PC-3 (cell line): ENCODE data around the gene PTPRF. TPM values are rescaled to one million over a fixed set of nuclear protein-coding genes. Genes with fewer than 3 reads are reported as not detected.
A peak's percentile ranks its signal among the peaks of the same experiment; 100 is the strongest.

Source experiments
- ATAC-seq: fragments of 200-7000 bp; cut with Tn5 transposase; 2 replicates; pipeline ENCODE4 v1.9.1; 2020; ENCODE audit warnings: mild to moderate bottlenecking, moderate library complexity
- BruUV-seq: library from RNA; stranded (reverse); fragments of 400-500 nt; replicated peaks from 2 replicates; lab custom pipeline; 2021; lab: Mats Ljungman, UMichigan
- CTCF ChIA-PET: fragments of 300-600 bp; sonication (Branson Sonifier 250); formaldehyde crosslinking; loops from one replicate; lab custom pipeline; 2022; ENCODE audit warnings: antibody characterized with exemption; lab: Charles Lee
- POLR2A ChIA-PET: fragments of 300-600 bp; sonication (Branson Sonifier 250); formaldehyde crosslinking; loops from one replicate; lab custom pipeline; 2022; ENCODE audit warnings: antibody characterized with exemption; ENCODE audit not compliant: unreplicated experiment; lab: Charles Lee
- DNase-seq: peaks from one replicate; pipeline ENCODE4 v3.0.0-alpha.2; 2015
- H2AFZ ChIP-seq: fragments of 300-600 bp; sonication (generic); 2 replicates; pipeline ENCODE4 v1.6.0; 2016; ENCODE audit warnings: antibody characterized with exemption, low read length
- H3F3A ChIP-seq: fragments of 300-600 bp; sonication (generic); one replicate; pipeline ENCODE4 v1.6.0; 2017; ENCODE audit warnings: antibody characterized with exemption, low read length, control low read depth, mild to moderate bottlenecking; ENCODE audit not compliant: unreplicated experiment
- H3K27ac ChIP-seq: fragments of 300-600 bp; sonication (generic); 2 replicates; pipeline ENCODE4 v1.5.1; 2016; ENCODE audit warnings: mild to moderate bottlenecking, low read length
- H3K27me3 ChIP-seq: fragments of 300-600 bp; sonication (generic); 2 replicates; pipeline ENCODE4 v1.6.1; 2016; ENCODE audit warnings: low read length, mixed read lengths
- H3K36me3 ChIP-seq: fragments of 300-600 bp; sonication (generic); 2 replicates; pipeline ENCODE4 v1.6.1; 2016; ENCODE audit warnings: low read depth, mixed run types, low read length, mixed read lengths
- H3K4me1 ChIP-seq: fragments of 300-600 bp; sonication (generic); 2 replicates; pipeline ENCODE4 v1.5.1; 2016; ENCODE audit warnings: low read length; ENCODE audit not compliant: insufficient read depth
- H3K4me2 ChIP-seq: fragments of 300-600 bp; sonication (generic); 2 replicates; pipeline ENCODE4 v1.6.0; 2016; ENCODE audit warnings: low read length
- H3K4me3 ChIP-seq: fragments of 300-600 bp; sonication (generic); 2 replicates; pipeline ENCODE4 v1.5.1; 2016; ENCODE audit warnings: mild to moderate bottlenecking, low read length, mixed read lengths
- H3K79me2 ChIP-seq: fragments of 300-600 bp; sonication (generic); 2 replicates; pipeline ENCODE4 v1.6.1; 2017; ENCODE audit warnings: low read length, mixed read lengths
- H3K9ac ChIP-seq: fragments of 300-600 bp; sonication (generic); 2 replicates; pipeline ENCODE4 v1.6.0; 2016; ENCODE audit warnings: mild to moderate bottlenecking, low read length
- H3K9me2 ChIP-seq: fragments of 300-600 bp; sonication (generic); replicated peaks from 2 replicates; pipeline ENCODE4 v1.6.1; 2016; ENCODE audit warnings: mixed run types, low read length, mixed read lengths
- H3K9me3 ChIP-seq: fragments of 300-600 bp; sonication (generic); 2 replicates; pipeline ENCODE4 v1.6.1; 2016; ENCODE audit warnings: low read length, mixed read lengths
- H4K20me1 ChIP-seq: fragments of 300-600 bp; sonication (generic); 2 replicates; pipeline ENCODE4 v1.6.1; 2016; ENCODE audit warnings: low read length, mixed read lengths
- CTCF ChIP-seq: fragments of 300-600 bp; sonication (generic); conservative IDR thresholded peaks from 2 replicates; pipeline ENCODE4 v1.5.1; 2017; ENCODE audit warnings: antibody characterized with exemption, low read depth, mild to moderate bottlenecking, low read length
- EZH2 ChIP-seq: fragments of 300-600 bp; sonication (generic); IDR thresholded peaks from one replicate; pipeline ENCODE4 v1.6.1; 2017; ENCODE audit warnings: antibody characterized with exemption, mild to moderate bottlenecking, low read length; ENCODE audit not compliant: unreplicated experiment
- EZH2phosphoT487 ChIP-seq: fragments of 300-600 bp; sonication (generic); IDR thresholded peaks from 2 replicates; pipeline ENCODE4 v1.6.1; 2018; ENCODE audit warnings: mild to moderate bottlenecking, antibody characterized with exemption, low read length, borderline replicate concordance
- intact Hi-C: fragments of 100-400 bp; cut with micrococcal nuclease; formaldehyde crosslinking; loops from 2 replicates; pipeline ENCODE4 v1.9.0; 2023
- total RNA-seq: library from RNA; depleted of rRNA; stranded (reverse); fragments of >200 nt; gene quantifications from 2 replicates; pipeline ENCODE4 v1.2.3, GENCODE V29; 2014

PTPRF gene
- total RNA-seq, 1 experiment from 2014 or later = 67.4 TPM

DNA sequence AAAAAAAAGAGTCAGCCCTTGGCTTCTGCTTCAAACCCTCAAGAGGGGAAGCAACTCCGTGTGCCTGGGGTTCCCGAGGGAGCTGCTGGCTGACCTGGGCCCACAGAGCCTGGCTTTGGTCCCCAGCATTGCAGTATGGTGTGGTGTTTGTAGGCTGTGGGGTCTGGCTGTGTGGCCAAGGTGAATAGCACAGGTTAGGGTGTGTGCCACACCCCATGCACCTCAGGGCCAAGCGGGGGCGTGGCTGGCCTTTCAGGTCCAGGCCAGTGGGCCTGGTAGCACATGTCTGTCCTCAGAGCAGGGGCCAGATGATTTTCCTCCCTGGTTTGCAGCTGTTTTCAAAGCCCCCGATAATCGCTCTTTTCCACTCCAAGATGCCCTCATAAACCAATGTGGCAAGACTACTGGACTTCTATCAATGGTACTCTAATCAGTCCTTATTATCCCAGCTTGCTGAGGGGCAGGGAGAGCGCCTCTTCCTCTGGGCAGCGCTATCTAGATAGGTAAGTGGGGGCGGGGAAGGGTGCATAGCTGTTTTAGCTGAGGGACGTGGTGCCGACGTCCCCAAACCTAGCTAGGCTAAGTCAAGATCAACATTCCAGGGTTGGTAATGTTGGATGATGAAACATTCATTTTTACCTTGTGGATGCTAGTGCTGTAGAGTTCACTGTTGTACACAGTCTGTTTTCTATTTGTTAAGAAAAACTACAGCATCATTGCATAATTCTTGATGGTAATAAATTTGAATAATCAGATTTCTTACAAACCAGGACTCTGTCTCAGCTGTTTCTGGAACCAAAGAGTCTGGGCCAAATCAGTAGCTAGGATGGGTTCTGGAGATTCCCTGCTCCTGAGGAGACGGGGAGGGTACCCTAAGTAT is 92.5 kb downstream of the PTPRF start:
- H3K9me2 ChIP-seq = no peaks in the 10 kb centered on the region
- H3K4me2 ChIP-seq = no peak overlapping the region
- H3K27ac ChIP-seq = no peak overlapping the region
- H2AFZ ChIP-seq = no peak overlapping the region
- intact Hi-C loops = no loop called here
- no peak overlapping the region for H3K9ac ChIP-seq
- no peaks in the 10 kb centered on the region for H3K27me3 ChIP-seq
- DNase-seq (no peak), ATAC-seq (no peak)
- peaks cover 6% of the 10 kb centered on the region; the same call in 1 of the 2 replicates for H3K36me3 ChIP-seq
- ChIA-PET POLR2A (no interaction called here), CTCF (no interaction called here)
- TSS peak; percentile 62 for BruUV-seq
- TF ChIP-seq EZH2 = no peak
- no peak for TF ChIP-seq EZH2phosphoT487
- TF ChIP-seq CTCF = no peak
- no peaks in the 10 kb centered on the region for H3K4me1 ChIP-seq
- no peaks in the 10 kb centered on the region for H3K9me3 ChIP-seq
- H3F3A ChIP-seq = no peaks in the 10 kb centered on the region
- no peaks in the 10 kb centered on the region for H4K20me1 ChIP-seq
- H3K4me3 ChIP-seq = no peak overlapping the region
- H3K79me2 ChIP-seq = no peaks in the 10 kb centered on the region

DNA sequence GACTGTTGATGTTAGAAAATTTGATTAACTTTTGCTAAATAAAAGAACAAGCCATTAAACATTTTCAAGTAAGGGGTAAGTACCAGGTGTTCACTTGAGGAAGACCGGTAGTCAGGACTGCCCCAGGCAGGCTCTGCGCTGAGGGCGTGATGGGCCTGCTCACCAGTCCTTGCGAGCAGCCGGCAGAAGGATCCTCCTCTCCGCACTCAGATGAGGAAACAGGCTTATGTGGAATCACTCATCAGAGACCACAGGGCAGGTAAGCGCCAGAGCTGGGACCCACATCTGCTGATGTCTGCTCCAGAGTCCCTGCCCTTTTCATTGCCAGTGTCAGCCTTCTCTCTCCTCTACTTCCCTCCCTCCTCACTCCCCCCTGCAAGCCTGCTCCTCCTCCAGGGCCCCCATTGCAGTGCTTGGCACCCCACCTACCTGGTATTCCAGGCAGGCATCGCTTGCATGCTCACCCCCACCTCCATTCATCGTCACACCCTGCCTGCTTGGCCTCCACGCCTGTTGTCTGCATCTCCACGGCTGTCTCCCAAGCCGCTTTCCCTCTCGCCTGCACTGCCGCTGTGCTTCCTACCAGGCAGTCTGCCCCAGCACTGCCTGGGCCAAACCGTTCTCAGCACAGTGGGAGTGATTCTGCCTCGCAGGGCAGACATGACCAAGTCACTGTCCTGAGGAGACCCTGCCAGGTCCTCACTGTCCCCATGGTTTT is 94.5 kb downstream of the PTPRF start:
- Histone ChIP-seq H3K4me2 (no peak overlapping the region), H3K9me3 (no peaks in the 10 kb centered on the region), H3K4me1 (no peaks in the 10 kb centered on the region), H3K4me3 (no peak overlapping the region), H3K9me2 (no peaks in the 10 kb centered on the region), H3F3A (no peaks in the 10 kb centered on the region), H3K9ac (no peak overlapping the region), H3K27ac (no peak overlapping the region), H2AFZ (no peak overlapping the region), H3K36me3 (peaks cover 5% of the 10 kb centered on the region; the same call in 1 of the 2 replicates), H3K27me3 (no peaks in the 10 kb centered on the region), H3K79me2 (no peaks in the 10 kb centered on the region), H4K20me1 (no peaks in the 10 kb centered on the region)
- ATAC-seq (no peak), DNase-seq (no peak)
- TF ChIP-seq EZH2phosphoT487 (no peak), EZH2 (no peak), CTCF (no peak)
- BruUV-seq = no TSS peak
- ChIA-PET CTCF (no interaction called here), POLR2A (no interaction called here)
- intact Hi-C loops = no loop called here
